CD4-positive, alpha-beta T cell treated with Interleukin-10 for 1 hour (primary cell): ENCODE measurements around the gene KRT7.
"Not testable (repeated sequence)": the region's sequence is repeated elsewhere in the genome, so short reads cannot be mapped to it uniquely, and the experiment has no call there.

ENCODE experiments used
- DNase-seq: peaks from one replicate; pipeline ENCODE4 v3.0.0-alpha.2; 2020

KRT7 gene

DNA sequence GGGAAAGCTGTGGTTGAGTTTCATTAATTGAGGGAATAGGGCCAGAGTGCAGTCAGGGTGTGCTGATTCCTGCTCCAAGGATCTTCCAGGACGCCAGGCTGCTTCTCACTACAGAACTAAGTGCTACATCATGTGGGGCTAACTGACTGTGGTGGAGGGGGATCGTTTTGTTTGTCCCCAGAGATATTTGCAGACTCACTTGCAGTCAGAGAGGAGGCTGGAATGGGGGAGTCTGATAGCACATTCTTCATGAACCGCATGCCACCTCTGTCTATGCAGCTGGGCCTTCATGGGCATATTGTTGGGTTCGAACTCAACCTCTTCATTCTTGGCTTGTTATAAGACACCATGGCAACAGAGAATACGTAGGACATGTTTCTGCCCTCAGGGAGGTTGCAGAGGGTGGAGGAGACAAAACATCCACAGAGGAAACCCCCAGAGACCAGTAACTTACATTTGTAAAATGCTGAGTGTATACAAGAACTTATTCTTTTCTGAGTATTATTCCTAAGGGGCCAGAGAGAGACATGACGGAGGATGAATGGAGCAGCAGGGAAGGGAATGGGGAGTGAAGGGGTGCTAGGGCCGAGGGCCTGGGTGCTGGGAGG is 13.0 kb downstream of the KRT7 start:
- DNase-seq: no peak

- DNase-seq: no peak
Observed at GRCh38 chr12:52246720-52247621, 13.9 kb downstream of the KRT7 start.

DNA sequence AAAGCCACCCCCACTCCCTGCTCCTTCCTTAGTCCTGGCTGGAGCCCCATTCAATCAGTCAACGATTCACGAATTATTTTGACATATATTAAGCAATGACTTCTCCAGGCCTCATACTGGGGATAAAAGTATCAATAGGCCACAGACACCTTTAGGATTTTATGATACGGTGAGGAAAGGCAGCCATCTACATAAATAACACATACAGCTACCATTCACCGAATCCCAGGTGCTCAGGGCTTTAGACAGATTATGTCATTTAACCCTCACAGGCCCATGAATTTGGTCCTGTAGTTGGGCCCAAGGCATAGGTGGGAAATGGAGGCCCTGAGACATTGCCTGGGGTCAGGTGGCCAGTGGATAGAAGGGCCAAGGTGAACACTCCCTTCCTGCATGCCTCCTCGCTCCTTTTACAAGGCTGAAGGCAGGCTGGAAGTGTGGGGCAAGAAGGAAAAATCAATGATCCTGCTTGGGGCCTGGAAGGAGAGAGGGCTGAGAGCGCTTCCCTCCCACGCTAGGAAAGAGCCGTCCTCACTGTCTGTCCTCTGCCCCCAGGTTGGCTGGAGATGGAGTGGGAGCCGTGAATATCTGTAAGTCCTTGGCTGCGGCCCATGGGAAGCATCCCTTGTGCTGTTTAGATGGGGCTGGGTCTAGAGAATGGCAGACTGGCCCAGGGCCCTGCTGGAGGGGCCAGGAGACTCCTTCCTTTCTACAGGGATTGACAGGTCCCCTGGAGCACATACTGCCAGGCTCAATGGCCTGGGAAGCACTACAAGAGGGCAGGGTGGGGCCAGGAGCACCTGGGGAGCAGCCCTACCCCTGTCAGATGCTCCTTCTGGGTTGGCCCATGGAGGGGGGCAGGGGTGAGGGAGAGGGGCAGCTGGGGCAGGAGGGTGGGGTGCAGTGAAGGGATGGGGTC is 14.8 kb downstream of the KRT7 start:
- DNase-seq: no peak

GRCh38 chr12:52248541-52249461 is 15.8 kb downstream of the KRT7 start:
- no peak for DNase-seq

DNA sequence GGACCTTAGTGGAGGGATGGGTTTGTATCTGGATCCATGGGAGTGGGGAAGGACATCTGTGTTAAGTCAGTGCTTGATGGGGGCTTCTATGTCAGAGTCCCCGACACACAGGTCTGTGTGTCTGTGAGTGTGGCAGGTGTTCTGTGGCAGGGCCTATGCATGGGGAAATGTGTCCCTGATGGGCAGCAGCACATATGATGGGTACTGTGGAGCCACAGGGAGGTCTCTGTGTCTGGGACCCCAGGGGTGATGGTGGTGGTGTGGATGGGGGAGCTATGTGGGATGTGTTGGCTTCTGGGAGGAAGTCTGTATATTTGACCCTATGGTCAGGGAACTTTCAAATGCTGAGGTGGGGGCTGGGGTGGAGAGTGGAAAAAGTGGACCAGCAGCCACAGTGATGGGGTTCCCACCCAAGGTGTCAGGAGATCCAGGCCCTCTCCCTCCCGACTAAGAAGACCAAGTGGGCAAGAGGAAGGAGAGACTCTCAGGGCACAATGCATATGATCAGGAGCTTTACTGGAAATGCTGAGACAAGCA is 16.5 kb downstream of the KRT7 start:
- no peak for DNase-seq

- no peak for DNase-seq
Observed at GRCh38 chr12:52250048-52250990, 17.3 kb downstream of the KRT7 start.

DNA sequence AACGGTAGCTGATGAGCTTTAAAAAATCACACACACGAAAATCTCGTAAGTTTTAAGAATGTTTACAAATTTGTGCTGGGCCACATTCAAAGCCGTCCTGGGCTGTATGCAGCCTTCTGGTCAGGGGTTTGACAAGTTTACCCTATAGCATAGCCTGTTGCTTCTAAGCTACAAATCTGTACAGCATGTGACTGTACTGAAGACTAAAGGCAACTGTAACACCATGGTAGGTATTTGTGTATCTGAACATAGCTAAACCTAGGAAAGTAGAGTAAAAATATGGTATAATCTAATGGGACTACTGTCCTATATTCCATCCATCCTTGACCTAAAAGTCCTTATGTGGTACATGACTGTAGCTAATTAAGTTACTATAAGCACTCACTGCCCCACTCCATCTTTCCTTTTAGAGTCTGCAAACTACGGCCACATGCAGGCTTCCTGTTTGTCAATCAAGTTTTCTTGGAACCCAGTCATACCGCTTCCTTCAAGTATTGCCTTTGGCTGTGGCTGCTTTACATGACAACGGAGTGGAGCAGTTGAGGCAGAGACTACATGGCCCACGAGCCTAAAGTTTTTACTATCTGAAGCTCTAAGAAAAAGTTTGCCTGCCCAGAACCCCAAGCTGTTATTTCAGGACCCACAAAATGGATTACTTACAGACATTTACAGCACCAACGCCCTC is 18.5 kb downstream of the KRT7 start:
- no peak for DNase-seq

- not testable (repeated sequence) for DNase-seq
Observed at GRCh38 chr12:52252175-52252615, 19.2 kb downstream of the KRT7 start.

GRCh38 chr12:52252728-52253343 is 19.8 kb downstream of the KRT7 start:
- DNase-seq: no peak

GRCh38 chr12:52253391-52254179 is 20.5 kb downstream of the KRT7 start:
- no peak for DNase-seq

DNA sequence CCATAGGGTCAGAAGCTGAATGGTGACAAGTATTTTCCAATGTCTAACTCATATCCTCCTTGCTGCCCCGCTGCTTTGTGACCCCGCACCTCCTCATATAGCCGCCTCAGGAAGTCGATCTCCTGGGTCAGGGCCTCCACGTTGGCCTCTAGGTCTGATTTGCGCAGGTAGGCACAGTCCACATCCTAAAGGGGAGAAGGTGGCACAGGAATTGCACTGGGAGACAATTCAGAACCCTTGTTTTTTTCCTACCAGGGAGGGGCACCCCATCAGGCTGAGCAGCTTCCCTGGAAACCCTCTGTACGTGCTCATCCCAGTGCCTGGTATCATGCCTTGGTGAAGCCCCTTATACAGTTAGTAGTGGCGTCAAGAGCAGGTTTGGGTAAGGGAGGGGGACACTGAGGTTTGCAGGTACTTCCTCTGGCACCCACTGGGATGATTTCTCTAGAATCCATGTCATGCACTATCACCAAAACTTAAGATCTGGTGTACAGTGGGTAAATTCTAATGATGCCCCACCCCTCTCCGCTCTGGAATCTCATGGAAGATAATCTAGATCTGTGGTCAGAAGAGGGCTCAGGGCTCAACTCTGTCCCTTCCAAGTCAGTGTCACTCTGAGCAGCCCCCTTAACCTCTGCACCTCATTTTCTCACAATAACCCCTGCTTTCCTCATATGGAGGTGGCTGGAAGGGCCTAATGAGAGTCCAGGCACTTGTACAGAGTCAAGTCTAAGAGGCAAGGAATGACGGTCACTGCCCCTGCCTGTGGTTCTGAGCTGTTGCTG is 21.3 kb downstream of the KRT7 start:
- no peak for DNase-seq

DNA sequence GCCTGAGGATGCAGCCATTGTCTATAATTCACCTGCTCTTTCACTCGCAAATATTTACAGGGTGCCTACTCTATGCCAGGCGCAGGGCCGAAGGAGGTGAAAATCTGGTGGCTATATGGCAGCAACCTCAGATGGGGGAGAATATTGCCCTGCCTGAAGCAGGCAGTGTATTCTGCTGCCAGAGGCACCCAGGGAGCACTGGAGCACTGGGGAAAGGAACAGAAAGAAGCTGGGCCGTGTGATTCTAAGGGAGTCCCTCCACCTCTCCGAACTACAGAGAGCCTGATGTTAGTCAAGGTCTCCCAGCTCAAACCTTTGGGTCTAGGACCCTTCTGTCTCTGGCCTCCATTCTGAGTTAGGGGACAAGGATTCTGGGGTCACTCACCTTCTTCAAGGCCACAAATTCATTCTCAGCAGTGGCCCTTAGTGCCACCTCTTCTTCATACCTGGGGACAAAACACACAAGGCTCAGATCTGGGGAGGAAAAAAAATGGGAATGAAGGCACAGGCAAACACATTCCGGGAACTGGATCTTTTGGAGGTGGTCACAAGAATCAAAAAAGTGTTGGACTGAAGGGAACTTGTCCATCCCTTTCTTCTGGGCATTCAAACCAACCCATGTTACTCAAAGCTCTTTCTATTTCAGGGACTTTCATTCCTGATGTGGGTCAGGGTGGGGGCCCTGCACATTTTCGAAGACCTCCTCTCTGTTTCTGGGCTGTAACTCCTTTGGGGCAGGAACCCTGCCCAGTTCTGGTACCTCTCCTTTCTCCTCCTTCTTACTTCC is 22.1 kb downstream of the KRT7 start:
- DNase-seq: no peak

- DNase-seq: no peak
Observed at GRCh38 chr12:52255926-52256583, 23.0 kb downstream of the KRT7 start.

- DNase-seq: no peak
Observed at GRCh38 chr12:52256584-52256935, 23.5 kb downstream of the KRT7 start.

GRCh38 chr12:52257074-52257551 is 24.1 kb downstream of the KRT7 start:
- DNase-seq: no peak

DNA sequence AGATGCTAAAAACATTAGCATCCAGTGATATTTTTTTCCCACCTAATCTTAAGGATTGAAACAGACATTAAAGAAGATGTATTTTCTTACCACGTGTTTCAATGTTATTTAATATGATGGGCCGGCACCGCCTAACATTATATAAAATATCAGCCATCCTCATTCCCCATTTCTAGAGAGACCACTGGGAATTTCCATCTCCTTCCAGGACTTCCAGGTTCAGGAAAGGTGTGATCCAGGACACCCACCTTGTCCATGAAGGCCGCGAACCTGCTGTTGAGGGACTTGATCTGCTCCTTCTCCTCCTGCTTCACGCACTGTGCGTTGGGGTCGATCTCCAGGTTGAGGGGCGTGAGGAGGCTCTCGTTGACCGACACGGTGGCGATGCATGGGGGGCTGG is 24.9 kb downstream of the KRT7 start:
- not testable (repeated sequence) for DNase-seq
